Smooth muscle cell (in vitro differentiated cells): ENCODE measurements around the gene CNTNAP2. TPM values are rescaled to one million over a fixed set of nuclear protein-coding genes. Genes with fewer than 3 reads are reported as not detected.

Experiments
- DNase-seq: peaks from one replicate; lab custom pipeline; 2025; ENCODE audit not compliant: unreplicated experiment; lab: John Stamatoyannopoulos, UW
- H2AFZ ChIP-seq: fragments of 200-600 bp; sonication (generic); 2 replicates; pipeline ENCODE4 v1.6.0; 2016; ENCODE audit warnings: antibody characterized with exemption, low read depth, mild to moderate bottlenecking
- H3F3A ChIP-seq: fragments of 200-600 bp; sonication (generic); 2 replicates; pipeline ENCODE4 v1.6.0; 2017; ENCODE audit warnings: antibody characterized with exemption, low read depth
- H3K27ac ChIP-seq: fragments of 200-600 bp; sonication (generic); 2 replicates; pipeline ENCODE4 v1.5.1; 2016; ENCODE audit warnings: low read depth, mild to moderate bottlenecking
- H3K27me3 ChIP-seq: fragments of 200-600 bp; sonication (generic); 2 replicates; pipeline ENCODE4 v1.6.1; 2016; ENCODE audit warnings: low read depth, mild to moderate bottlenecking
- H3K36me3 ChIP-seq: fragments of 200-600 bp; sonication (generic); 2 replicates; pipeline ENCODE4 v1.5.1; 2016; ENCODE audit warnings: low read depth
- H3K4me1 ChIP-seq: fragments of 200-600 bp; sonication (generic); 2 replicates; pipeline ENCODE4 v1.5.1; 2016; ENCODE audit warnings: low read depth
- H3K4me2 ChIP-seq: fragments of 200-600 bp; sonication (generic); 2 replicates; pipeline ENCODE4 v1.6.0; 2016; ENCODE audit warnings: mild to moderate bottlenecking
- H3K4me3 ChIP-seq: fragments of 200-600 bp; sonication (generic); 2 replicates; pipeline ENCODE4 v1.5.1; 2016; ENCODE audit warnings: mild to moderate bottlenecking
- H3K79me2 ChIP-seq: fragments of 200-600 bp; sonication (generic); 2 replicates; pipeline ENCODE4 v1.6.0; 2016; ENCODE audit warnings: low read depth, mild to moderate bottlenecking
- H3K9ac ChIP-seq: fragments of 200-600 bp; sonication (generic); 2 replicates; pipeline ENCODE4 v1.6.0; 2016; ENCODE audit warnings: low read depth
- H3K9me3 ChIP-seq: fragments of 200-600 bp; sonication (generic); replicated peaks from 2 replicates; pipeline ENCODE4 v1.5.1; 2016; ENCODE audit warnings: low read depth
- H4K20me1 ChIP-seq: fragments of 200-600 bp; sonication (generic); 2 replicates; pipeline ENCODE4 v1.6.0; 2016; ENCODE audit warnings: low read depth
- CTCF ChIP-seq: fragments of 200-600 bp; sonication (generic); IDR thresholded peaks from 2 replicates; pipeline ENCODE4 v1.5.1; 2017; ENCODE audit warnings: borderline replicate concordance, mild to moderate bottlenecking, antibody characterized with exemption; ENCODE audit not compliant: insufficient read depth, poor library complexity, severe bottlenecking
- WGBS: methylation state at CpG from one replicate; pipeline ENCODE4 v1.1.7; 2016; ENCODE audit warnings: low lambda C conversion rate; 5-methylcytosine and 5-hydroxymethylcytosine counted together
- polyA plus RNA-seq: library from polyadenylated mRNA; unstranded; fragments of >200 nt; fragmentation: Nextera tagmentation; extraction: Ambion mirVana; gene quantifications from 2 replicates; pipeline ENCODE4 v1.2.1, GENCODE V29; 2016
- total RNA-seq: library from RNA; depleted of rRNA; stranded (reverse); fragments of >200 nt; gene quantifications from 2 replicates; pipeline ENCODE4 v1.2.3, GENCODE V29; 2014

CNTNAP2 gene
- total and polyA plus RNA-seq, 2 experiments from 2014 or later: 1.7 to 9.0 TPM

- H3F3A ChIP-seq: no peaks in the 10 kb centered on the region
- no peaks in the 10 kb centered on the region for H3K27me3 ChIP-seq
- no peak for DNase-seq
Measured at GRCh38 chr7:146136357-146136875, 19.8 kb downstream of the CNTNAP2 start.

GRCh38 chr7:146138926-146139325, 22.3 kb downstream of the CNTNAP2 start:
- H3K4me2 ChIP-seq: no peak overlapping the region
- no peak overlapping the region for H3K9ac ChIP-seq
- H3K9me3 ChIP-seq: no peaks in the 10 kb centered on the region
- H3K36me3 ChIP-seq: no peaks in the 10 kb centered on the region
- no peak for TF ChIP-seq CTCF
- H4K20me1 ChIP-seq: no peaks in the 10 kb centered on the region
- 80% methylated on average over 4 of the region's 4 CpGs for WGBS
- no peaks in the 10 kb centered on the region for H3K79me2 ChIP-seq
- H3K27ac ChIP-seq: no peak overlapping the region
- H3F3A ChIP-seq: no peaks in the 10 kb centered on the region
- DNase-seq: no peak
- no peaks in the 10 kb centered on the region for H3K27me3 ChIP-seq
- no peak overlapping the region for H2AFZ ChIP-seq
- H3K4me3 ChIP-seq: no peak overlapping the region
- no peaks in the 10 kb centered on the region for H3K4me1 ChIP-seq

More at GRCh38 chr7:146136357-146136875, 19.8 kb downstream of the CNTNAP2 start:
- no peak overlapping the region for H3K4me2 ChIP-seq
- H2AFZ ChIP-seq: no peak overlapping the region
- whole genome bisulfite sequencing: 69% methylated on average over 11 of the region's 11 CpGs
- no peaks in the 10 kb centered on the region for H3K79me2 ChIP-seq
- H3K9me3 ChIP-seq: no peaks in the 10 kb centered on the region
- H3K9ac ChIP-seq: no peak overlapping the region
- H3K4me1 ChIP-seq: no peaks in the 10 kb centered on the region
- H3K4me3 ChIP-seq: no peak overlapping the region
- no peak for TF ChIP-seq CTCF
- no peak overlapping the region for H3K27ac ChIP-seq
- H3K36me3 ChIP-seq: no peaks in the 10 kb centered on the region
- H4K20me1 ChIP-seq: no peaks in the 10 kb centered on the region

GRCh38 chr7:146146831-146147486, 30.4 kb downstream of the CNTNAP2 start:
- H2AFZ ChIP-seq: peak overlapping the region; percentile 46
- H3F3A ChIP-seq: no peaks in the 10 kb centered on the region
- H3K4me3 ChIP-seq: peak overlapping the region; percentile 22
- H3K36me3 ChIP-seq: no peaks in the 10 kb centered on the region
- H3K27me3 ChIP-seq: no peaks in the 10 kb centered on the region
- WGBS: 26% methylated on average over 6 of the region's 6 CpGs
- H3K9me3 ChIP-seq: no peaks in the 10 kb centered on the region
- H3K4me1 ChIP-seq: no peaks in the 10 kb centered on the region
- H3K9ac ChIP-seq: no peak overlapping the region
- no peaks in the 10 kb centered on the region for H3K79me2 ChIP-seq
- no peaks in the 10 kb centered on the region for H4K20me1 ChIP-seq
- peak overlapping the region; percentile 67 for H3K4me2 ChIP-seq
- TF ChIP-seq CTCF: no peak
- H3K27ac ChIP-seq: peak overlapping the region; percentile 45
- no peak for DNase-seq

- TF ChIP-seq CTCF: no peak
- no peak overlapping the region for H3K27ac ChIP-seq
- DNase-seq: no peak
- H3K4me2 ChIP-seq: no peak overlapping the region
- no peak overlapping the region for H3K9ac ChIP-seq
- no peaks in the 10 kb centered on the region for H3K36me3 ChIP-seq
- no peaks in the 10 kb centered on the region for H3K9me3 ChIP-seq
- H2AFZ ChIP-seq: no peak overlapping the region
- no peaks in the 10 kb centered on the region for H3K79me2 ChIP-seq
- no peaks in the 10 kb centered on the region for H4K20me1 ChIP-seq
- no peaks in the 10 kb centered on the region for H3F3A ChIP-seq
- no peaks in the 10 kb centered on the region for H3K4me1 ChIP-seq
- H3K4me3 ChIP-seq: no peak overlapping the region
- no peaks in the 10 kb centered on the region for H3K27me3 ChIP-seq
Measured at GRCh38 chr7:146150153-146150552, 33.6 kb downstream of the CNTNAP2 start.
